Effector memory CD8-positive, alpha-beta T cell (primary cell): ENCODE measurements around the gene ASIC5.

Source experiments
- ATAC-seq: fragments of 150-1000 bp; cut with Tn5 transposase; replicated peaks from 2 replicates; pipeline ENCODE4 v1.10.0; 2021; ENCODE audit warnings: mild to moderate bottlenecking, moderate library complexity
- DNase-seq, 3 experiments: peaks; one replicate each; pipeline ENCODE4 v3.0.0; 2021
- H3K27ac Mint-ChIP-seq, 2 donors: one replicate each; pipeline ENCODE4 v1.8.0; 2022; ENCODE audit warnings: mild to moderate bottlenecking in 2 of 2, mixed read lengths in 2 of 2, moderate library complexity in 2 of 2
- H3K27me3 Mint-ChIP-seq, 2 donors: one replicate each; pipeline ENCODE4 v1.8.0; 2022; ENCODE audit warnings: mixed read lengths in 2 of 2
- H3K36me3 Mint-ChIP-seq: one replicate; pipeline ENCODE4 v1.8.0; 2022; ENCODE audit warnings: mild to moderate bottlenecking, moderate library complexity, mixed read lengths; ENCODE audit not compliant: insufficient read depth
- H3K4me1 Mint-ChIP-seq, 2 donors: one replicate each; pipeline ENCODE4 v1.8.0; 2022; ENCODE audit warnings: low read depth in 2 of 2, mixed read lengths in 2 of 2
- H3K4me3 Mint-ChIP-seq, 2 donors: one replicate each; pipeline ENCODE4 v1.8.0; 2022; ENCODE audit warnings: mild to moderate bottlenecking in 2 of 2, mixed read lengths in 2 of 2, moderate library complexity in 2 of 2
- H3K9me3 Mint-ChIP-seq, 2 donors: one replicate each; pipeline ENCODE4 v1.8.0; 2022; ENCODE audit warnings: mixed read lengths in 2 of 2

Gene ASIC5

DNA sequence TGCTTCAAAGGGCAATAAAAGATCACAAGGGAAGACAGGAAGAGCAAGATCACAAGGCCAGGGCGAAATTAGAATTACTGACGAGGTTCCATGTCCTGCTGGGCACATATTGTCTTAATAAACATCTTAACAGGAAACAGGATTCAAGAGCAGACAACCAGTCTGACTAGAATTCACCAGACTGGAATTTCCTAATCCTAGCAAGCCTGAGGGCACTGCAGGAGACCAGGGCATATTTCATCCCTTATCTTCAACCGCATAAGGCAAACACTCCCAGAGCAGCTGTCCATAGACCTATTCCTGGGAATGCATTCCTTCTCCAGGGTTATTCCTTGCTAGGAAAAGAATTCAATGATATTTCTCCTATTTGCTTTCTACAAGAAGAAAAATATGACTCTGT, 25.0 kb upstream of the ASIC5 start:
- Mint-ChIP-seq H3K4me3 (no peak overlapping the region), H3K4me1 (no peaks in the 10 kb centered on the region), H3K9me3 (peaks cover 6 to 15% of the 10 kb centered on the region in 2 donors), H3K27me3 (peaks cover 5 to 34% of the 10 kb centered on the region in 2 donors), H3K36me3 (no peaks in the 10 kb centered on the region), H3K27ac (no peak overlapping the region)
- DNase-seq (no peak), ATAC-seq (no peak)

- no peak overlapping the region for H3K4me3 Mint-ChIP-seq
- ATAC-seq (no peak), DNase-seq (no peak)
- H3K9me3 Mint-ChIP-seq: peaks cover 3 to 15% of the 10 kb centered on the region in 2 donors
- H3K4me1 Mint-ChIP-seq: no peaks in the 10 kb centered on the region
- H3K36me3 Mint-ChIP-seq: no peaks in the 10 kb centered on the region
- peaks cover 5 to 34% of the 10 kb centered on the region in 2 donors for H3K27me3 Mint-ChIP-seq
- H3K27ac Mint-ChIP-seq: no peak overlapping the region
Measured at GRCh38 chr4:155889946-155890345, 23.9 kb upstream of the ASIC5 start.

- H3K27ac Mint-ChIP-seq: no peak overlapping the region
- ATAC-seq: no peak
Measured at GRCh38 chr4:155889031-155889793, 23.1 kb upstream of the ASIC5 start.

GRCh38 chr4:155887847-155888570, 21.9 kb upstream of the ASIC5 start:
- DNase-seq: no peak
- H3K27ac Mint-ChIP-seq: no peak overlapping the region
- ATAC-seq: no peak

More at GRCh38 chr4:155889031-155889793, 23.1 kb upstream of the ASIC5 start:
- H3K36me3 Mint-ChIP-seq: no peaks in the 10 kb centered on the region
- no peak overlapping the region for H3K4me3 Mint-ChIP-seq
- H3K4me1 Mint-ChIP-seq: no peaks in the 10 kb centered on the region
- no peak for DNase-seq
- peaks cover 5 to 34% of the 10 kb centered on the region in 2 donors for H3K27me3 Mint-ChIP-seq
- peaks cover 3 to 15% of the 10 kb centered on the region in 2 donors for H3K9me3 Mint-ChIP-seq

DNA sequence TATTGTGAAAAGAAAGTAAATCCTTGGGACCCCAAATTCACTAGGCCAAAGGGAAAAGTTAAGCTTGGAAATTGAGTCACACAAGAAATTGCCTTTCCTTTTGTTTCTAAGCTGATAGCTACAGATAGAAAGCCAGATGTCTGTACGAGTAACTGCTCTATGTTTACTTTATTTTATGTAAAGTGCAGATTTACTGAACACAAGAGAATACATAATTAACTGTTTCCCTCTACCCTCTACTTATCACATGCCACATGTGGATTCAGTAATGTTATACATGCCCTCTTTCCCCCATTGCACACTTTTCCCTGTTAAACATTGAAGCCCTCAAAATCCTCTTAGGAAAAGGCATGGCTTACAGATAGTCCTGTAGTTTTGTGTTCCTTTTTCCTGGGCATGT, 21.0 kb upstream of the ASIC5 start:
- H3K27ac Mint-ChIP-seq: no peak overlapping the region
- H3K27me3 Mint-ChIP-seq: peaks cover 5 to 17% of the 10 kb centered on the region in 2 donors
- no peak overlapping the region for H3K4me3 Mint-ChIP-seq
- DNase-seq: no peak
- no peak for ATAC-seq
- peaks cover 3 to 10% of the 10 kb centered on the region in 2 donors for H3K9me3 Mint-ChIP-seq
- no peaks in the 10 kb centered on the region for H3K4me1 Mint-ChIP-seq
- no peaks in the 10 kb centered on the region for H3K36me3 Mint-ChIP-seq

More at GRCh38 chr4:155887847-155888570, 21.9 kb upstream of the ASIC5 start:
- Mint-ChIP-seq H3K27me3 (peaks cover 5 to 27% of the 10 kb centered on the region in 2 donors), H3K4me1 (no peaks in the 10 kb centered on the region), H3K36me3 (no peaks in the 10 kb centered on the region), H3K9me3 (peaks cover 3 to 15% of the 10 kb centered on the region in 2 donors), H3K4me3 (no peak overlapping the region)

- Mint-ChIP-seq H3K4me3 (no peak overlapping the region), H3K4me1 (no peaks in the 10 kb centered on the region), H3K9me3 (peaks cover 0 to 2% of the 10 kb centered on the region in 2 donors), H3K36me3 (no peaks in the 10 kb centered on the region), H3K27me3 (peaks cover 2 to 4% of the 10 kb centered on the region in 2 donors), H3K27ac (no peak overlapping the region)
- no peak for DNase-seq
- no peak for ATAC-seq
Measured at GRCh38 chr4:155885666-155886065, 19.6 kb upstream of the ASIC5 start.

DNA sequence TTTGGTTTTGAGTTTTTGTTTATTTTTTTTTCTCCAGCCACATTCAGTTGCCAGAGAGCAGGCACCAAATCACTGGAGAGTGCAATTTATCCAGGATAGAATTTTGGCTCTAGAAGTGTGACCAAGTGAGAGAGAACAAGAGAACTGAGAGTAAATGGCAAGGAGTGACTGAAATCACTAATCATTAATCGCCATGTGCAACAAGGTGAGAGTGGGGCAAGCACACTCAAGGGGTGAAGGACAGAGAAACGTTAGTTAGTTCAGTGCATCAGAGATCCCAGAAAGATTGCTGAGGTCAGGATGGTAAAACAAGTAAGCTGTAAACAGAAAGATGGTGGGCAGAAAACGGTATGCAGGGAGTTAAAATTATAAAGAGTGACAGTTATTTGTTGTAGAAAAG, 17.8 kb upstream of the ASIC5 start:
- DNase-seq (no peak), ATAC-seq (no peak)
- Mint-ChIP-seq H3K4me3 (no peak overlapping the region), H3K27me3 (no peaks in the 10 kb centered on the region), H3K36me3 (no peaks in the 10 kb centered on the region), H3K9me3 (peaks cover 0 to 2% of the 10 kb centered on the region in 2 donors), H3K27ac (no peak overlapping the region), H3K4me1 (no peaks in the 10 kb centered on the region)

GRCh38 chr4:155881555-155881954, 15.5 kb upstream of the ASIC5 start:
- no peaks in the 10 kb centered on the region for H3K36me3 Mint-ChIP-seq
- peaks cover 0 to 2% of the 10 kb centered on the region in 2 donors for H3K9me3 Mint-ChIP-seq
- DNase-seq (no peak), ATAC-seq (no peak)
- no peaks in the 10 kb centered on the region for H3K27me3 Mint-ChIP-seq
- H3K4me3 Mint-ChIP-seq: no peak overlapping the region
- no peak overlapping the region for H3K27ac Mint-ChIP-seq
- no peaks in the 10 kb centered on the region for H3K4me1 Mint-ChIP-seq

DNA sequence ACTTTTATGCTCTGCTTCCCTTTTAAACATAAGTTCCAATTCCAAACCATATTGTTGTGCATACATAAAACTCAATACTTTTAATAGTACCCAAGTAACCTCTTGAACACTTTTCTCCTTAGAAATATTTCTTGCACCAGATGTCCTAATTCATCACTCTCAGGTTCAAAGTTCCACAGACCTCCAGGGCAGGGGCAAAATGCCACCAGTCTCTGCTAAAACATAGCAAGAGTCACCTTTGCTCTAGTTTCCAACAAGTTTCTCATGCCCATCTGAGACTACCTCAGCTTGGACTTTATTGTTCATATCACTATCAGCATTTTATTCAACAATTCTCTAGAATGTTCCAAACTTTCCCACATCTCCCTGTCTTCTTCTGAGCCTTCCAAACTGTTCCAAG, 13.7 kb upstream of the ASIC5 start:
- no peak overlapping the region for H3K4me3 Mint-ChIP-seq
- H3K9me3 Mint-ChIP-seq: peaks cover 0 to 5% of the 10 kb centered on the region in 2 donors
- no peaks in the 10 kb centered on the region for H3K4me1 Mint-ChIP-seq
- H3K36me3 Mint-ChIP-seq: no peaks in the 10 kb centered on the region
- DNase-seq (no peak), ATAC-seq (no peak)
- H3K27ac Mint-ChIP-seq: no peak overlapping the region
- no peaks in the 10 kb centered on the region for H3K27me3 Mint-ChIP-seq

GRCh38 chr4:155878611-155879010, 12.5 kb upstream of the ASIC5 start:
- Mint-ChIP-seq H3K4me1 (no peaks in the 10 kb centered on the region), H3K4me3 (no peak overlapping the region), H3K27me3 (no peaks in the 10 kb centered on the region), H3K36me3 (no peaks in the 10 kb centered on the region), H3K9me3 (peaks cover 0 to 5% of the 10 kb centered on the region in 2 donors), H3K27ac (no peak overlapping the region)
- ATAC-seq: no peak
- DNase-seq: no peak

DNA sequence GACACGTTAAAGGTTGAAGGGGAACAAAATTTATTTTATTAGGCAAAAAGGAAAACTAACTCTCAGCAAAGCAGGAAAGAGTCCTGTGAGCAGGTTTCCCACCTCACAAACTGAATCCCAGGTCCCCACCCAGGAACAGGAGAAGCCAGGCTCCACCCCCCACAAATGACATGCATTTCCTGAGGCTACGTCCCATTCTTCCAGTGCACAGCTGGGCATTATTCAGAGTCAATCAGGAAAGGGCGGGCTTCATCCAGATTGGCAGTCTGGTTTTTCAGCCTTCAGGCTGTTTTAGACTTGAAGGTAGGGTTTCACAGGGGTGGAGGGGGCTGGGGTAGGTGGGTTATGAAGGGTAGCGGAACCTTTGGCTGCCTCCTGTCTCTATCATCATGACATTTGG, 11.9 kb upstream of the ASIC5 start:
- no peaks in the 10 kb centered on the region for H3K4me1 Mint-ChIP-seq
- DNase-seq (no peak), ATAC-seq (no peak)
- peaks cover 0 to 5% of the 10 kb centered on the region in 2 donors for H3K9me3 Mint-ChIP-seq
- H3K27me3 Mint-ChIP-seq: no peaks in the 10 kb centered on the region
- no peak overlapping the region for H3K27ac Mint-ChIP-seq
- no peak overlapping the region for H3K4me3 Mint-ChIP-seq
- H3K36me3 Mint-ChIP-seq: no peaks in the 10 kb centered on the region

- ATAC-seq: no peak
- peaks cover 0 to 5% of the 10 kb centered on the region in 2 donors for H3K9me3 Mint-ChIP-seq
- no peaks in the 10 kb centered on the region for H3K27me3 Mint-ChIP-seq
- DNase-seq: no peak
- H3K4me1 Mint-ChIP-seq: no peaks in the 10 kb centered on the region
- no peak overlapping the region for H3K4me3 Mint-ChIP-seq
- no peaks in the 10 kb centered on the region for H3K36me3 Mint-ChIP-seq
- no peak overlapping the region for H3K27ac Mint-ChIP-seq
Measured at GRCh38 chr4:155875878-155876277, 9.8 kb upstream of the ASIC5 start.

DNA sequence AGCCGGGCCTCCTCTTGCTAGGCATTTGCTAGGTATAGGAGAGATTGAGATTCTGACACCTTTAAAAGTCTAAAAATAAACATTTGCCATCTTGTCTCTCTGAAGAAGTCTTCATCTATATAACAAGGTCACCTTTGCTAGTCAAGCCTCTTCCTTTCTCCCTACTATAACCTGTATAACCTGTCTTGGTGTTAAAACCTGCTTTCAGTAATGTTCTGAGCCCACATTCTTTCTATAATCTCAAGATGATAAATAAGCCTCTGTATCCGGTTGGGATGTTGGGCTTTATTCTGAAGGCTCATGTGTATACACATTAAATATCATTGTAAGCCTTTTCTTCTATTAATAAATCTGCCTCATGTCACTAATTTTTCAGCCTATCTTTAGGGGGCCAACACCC, 10.2 kb downstream of the ASIC5 start:
- DNase-seq (no peak), ATAC-seq (no peak)
- Mint-ChIP-seq H3K4me3 (no peak overlapping the region), H3K27ac (no peak overlapping the region), H3K4me1 (no peaks in the 10 kb centered on the region), H3K27me3 (no peaks in the 10 kb centered on the region), H3K36me3 (no peaks in the 10 kb centered on the region), H3K9me3 (no peaks in the 10 kb centered on the region)
